CD4-positive, alpha-beta T cell treated with Interleukin-12 subunit alpha and Interleukin-12 subunit beta, for 1 hour (primary cell): ENCODE measurements around the gene CHTF18.

Experiments used
- DNase-seq: peaks from one replicate; pipeline ENCODE4 v3.0.0-alpha.2; 2020

Gene CHTF18

DNA sequence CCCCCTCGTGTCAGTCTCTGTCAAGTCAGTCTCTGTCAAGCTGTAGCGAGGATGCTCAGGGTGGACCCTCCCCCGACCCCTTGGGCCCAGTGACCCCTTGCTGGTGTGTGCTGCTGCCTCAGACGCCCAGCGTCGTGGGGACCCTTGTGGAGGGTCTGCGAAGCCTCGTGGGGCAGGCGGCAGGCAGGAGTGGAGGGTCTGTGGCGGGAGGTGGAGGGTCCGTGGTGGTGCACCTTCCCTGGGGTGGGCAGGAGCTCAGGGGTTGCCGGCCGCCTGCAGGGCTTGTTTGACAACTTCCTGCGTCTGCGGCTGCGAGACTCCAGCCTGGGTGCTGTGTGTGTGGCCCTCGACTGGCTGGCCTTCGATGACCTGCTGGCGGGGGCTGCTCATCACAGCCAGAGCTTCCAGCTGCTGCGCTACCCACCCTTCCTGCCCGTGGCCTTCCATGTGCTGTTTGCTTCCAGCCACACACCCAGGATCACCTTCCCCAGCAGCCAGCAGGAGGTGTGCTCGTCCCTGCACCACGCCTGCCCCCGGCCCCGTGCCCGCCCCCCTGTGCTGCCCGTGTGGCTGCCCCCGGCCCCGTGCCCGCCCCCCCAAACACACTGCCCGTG lies 6.5 kb downstream of the CHTF18 start:
- DNase-seq = no peak

DNA sequence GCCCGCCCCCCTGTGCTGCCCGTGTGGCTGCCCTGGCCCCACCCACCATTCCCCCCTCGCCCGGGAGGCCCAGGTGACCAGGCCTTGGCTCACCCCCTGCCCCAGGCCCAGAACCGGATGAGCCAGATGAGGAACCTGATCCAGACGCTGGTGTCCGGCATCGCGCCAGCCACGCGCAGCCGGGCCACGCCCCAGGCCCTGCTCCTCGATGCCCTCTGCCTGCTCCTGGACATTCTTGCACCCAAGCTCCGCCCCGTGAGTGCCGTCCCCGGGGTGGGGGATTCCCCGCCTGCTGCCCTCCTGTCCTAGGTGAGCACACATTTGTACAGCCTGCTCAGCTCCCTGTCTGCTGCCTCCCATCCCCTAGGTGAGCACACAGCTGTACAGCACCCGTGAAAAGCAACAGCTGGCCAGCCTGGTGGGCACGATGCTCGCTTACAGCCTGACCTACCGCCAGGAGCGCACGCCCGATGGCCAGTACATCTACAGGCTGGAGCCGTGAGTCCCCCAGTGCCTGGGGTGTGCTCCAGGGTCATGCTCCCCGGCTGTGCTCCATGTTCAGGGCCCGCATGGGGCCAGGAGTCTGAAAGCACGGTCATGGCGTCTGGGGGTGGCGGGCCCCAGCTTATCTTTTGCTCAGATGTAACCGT lies 7.3 kb downstream of the CHTF18 start:
- no peak for DNase-seq

DNA sequence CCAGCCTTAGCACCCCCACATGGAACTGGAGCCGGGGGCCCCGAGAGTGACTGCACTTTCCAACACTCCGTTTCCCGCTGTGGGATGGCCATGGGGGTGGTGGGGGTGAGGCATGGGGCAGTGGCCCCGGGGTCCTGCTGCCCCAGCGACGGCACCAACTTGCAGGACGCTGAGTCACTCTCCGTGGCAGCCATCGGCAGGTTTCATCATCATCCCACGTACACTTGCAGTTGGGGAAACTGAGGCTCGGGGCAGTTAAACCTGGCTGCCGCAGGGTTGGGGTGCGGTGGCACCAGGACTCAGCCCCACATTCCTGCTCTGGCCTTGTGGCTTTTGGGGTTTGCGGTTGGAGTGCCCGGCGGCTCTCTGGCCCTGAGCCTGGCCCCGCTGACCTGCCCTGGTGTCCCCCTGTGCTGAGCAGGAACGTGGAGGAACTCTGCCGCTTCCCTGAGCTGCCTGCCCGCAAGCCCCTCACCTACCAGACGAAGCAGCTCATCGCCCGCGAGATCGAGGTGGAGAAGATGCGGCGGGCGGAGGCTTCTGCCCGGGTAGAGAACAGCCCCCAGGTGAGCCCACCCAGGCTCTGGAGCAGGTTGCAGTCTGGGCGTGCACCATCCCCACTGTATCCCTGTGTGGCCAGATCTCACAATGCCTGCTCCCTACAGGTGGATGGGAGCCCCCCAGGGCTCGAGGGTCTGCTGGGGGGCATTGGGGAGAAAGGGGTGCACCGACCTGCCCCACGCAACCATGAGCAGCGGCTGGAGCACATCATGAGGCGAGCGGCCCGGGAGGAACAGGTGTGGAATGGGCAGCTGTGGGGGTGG lies 8.1 kb downstream of the CHTF18 start:
- DNase-seq = no peak

DNA sequence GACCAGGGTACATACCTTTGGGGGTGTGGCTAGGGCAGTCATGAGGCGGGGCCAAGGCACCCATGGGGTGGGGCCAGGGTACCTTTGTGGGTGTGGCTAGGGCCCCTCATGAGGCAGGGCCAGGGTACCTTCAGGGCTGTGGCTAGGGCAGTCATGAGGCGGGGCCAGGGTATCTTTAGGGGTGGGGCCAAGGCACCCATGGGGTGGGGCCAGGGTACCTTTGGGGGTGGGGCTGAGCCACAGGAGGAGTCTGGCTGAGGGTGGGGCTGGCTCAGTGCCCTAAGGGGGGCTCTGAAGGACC lies 8.7 kb downstream of the CHTF18 start:
- no peak for DNase-seq

DNA sequence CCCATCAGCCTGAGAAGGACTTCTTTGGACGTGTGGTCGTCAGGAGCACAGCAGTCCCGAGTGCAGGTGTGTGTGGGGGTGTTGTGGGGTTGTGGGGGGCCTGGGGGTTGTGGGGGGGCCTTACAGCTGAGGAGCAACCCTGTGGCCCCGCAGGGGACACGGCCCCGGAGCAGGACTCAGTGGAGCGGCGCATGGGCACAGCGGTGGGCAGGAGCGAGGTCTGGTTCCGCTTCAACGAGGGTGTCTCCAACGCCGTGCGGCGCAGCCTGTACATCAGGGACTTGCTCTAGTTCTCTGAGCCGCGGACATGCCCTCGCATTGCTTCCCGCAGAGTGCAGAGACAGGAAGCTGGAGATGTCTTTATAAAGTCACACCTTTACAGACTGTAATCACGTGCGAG lies 9.3 kb downstream of the CHTF18 start:
- DNase-seq = no peak

DNA sequence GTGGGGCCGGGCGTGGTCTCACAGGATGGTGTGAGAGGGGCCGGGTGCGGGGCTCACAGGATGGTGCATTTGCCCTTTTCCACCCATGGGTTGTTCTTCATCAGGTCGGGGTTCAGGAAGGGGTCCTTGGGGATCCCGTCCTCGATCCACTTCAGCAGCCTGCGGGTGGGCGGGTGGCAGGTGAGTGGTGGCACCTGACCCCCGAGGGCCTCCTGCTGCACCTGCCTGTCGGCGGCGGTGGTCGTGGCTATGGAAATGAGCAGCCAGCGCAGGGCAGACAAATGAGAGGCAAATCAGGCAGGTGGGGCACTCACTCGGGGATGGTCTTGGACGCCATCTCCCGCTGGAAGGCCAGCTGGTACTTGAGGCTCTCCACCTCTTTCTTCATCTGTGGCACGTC lies 10.2 kb downstream of the CHTF18 start:
- DNase-seq = no peak

DNA sequence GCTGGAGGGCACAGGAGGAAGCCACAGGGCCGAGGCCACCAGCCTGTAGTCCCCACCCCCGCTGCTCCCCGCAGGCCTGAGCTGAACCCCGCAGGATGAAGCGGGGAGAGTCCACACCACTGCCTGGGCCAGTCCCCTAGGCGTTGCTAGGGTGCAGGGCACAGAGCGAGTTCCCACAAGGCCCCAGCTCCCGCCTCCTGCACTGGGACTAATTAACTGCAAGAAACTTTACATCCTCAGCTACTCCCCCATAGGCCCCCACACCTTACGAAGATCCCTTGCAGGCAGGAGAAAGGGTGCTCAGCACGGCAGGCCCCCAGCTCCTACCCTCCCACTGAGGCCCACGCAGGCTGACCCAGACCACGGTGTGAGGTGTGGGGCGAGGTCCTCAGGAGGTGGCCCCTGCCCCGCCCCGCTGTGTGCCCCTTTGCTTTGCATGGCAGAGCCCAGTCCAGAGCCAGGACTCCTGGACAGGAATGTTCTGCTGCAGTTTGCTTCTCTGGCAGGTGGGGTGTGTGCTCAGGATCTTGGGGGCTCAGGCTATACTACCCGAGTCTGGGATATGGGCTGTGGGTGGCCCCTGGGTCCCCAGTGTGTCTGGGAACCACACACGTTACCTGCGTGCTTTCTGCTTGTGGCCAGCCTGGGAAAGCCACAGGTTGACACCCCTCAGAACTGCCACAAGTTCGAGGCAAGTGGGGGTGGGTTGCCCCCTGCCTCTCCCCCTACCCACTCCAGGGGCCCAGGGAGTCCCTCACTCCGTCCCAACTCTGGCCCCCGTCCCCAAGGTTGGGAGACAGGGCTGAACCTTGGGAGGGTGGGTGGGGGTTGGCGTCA lies 10.9 kb downstream of the CHTF18 start:
- DNase-seq = no peak

DNA sequence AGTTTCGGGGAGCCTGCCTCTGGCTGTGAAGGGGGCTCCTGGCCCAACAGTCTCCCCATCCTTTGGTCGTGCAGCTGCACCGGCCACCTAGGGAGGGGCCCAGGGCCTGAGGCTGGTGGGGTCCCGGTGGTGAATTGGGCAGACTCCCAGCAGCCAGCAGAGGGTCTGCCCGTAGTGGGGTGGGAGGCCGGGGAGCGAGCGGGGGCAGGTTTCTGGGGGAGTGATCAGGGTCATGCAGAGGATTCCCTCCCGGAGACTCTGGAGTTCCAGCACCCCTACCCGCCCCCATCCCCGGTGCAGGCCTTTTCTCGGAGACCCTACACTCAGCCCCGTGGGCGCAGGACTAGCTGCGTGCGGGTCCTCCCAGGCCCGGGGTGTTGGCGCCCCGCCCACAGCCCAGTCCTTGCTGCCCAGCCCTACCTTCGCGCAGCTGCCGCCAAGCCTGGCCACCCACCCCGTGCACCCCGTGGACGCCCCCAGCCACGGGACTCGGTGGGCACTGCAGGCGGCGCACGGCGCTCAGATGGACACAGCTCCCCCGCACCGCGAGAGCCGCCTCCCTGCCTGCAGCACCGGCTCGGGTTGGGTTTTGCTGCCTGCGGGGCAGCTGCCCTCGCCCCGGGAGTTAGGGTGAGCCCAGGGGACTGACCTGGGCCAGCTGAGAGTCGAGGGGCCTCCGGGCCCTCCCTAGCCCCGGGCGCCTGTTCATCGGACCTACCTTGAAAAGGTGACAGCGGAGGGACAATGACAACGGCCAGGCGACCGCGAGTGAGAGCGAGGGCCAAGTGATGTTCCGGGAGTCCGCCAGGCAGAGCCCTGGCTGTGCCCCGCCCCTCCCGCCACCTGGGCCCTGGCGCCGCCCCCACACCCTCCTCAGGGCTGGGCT lies 11.8 kb downstream of the CHTF18 start, which contains the start of gene GNG13:
Gene GNG13, minus strand, starts transcription at position 787 of the 886 bp plus-strand sequence. CDS start 1,657 bp downstream, outside the sequence.
- DNase-seq = no peak

DNA sequence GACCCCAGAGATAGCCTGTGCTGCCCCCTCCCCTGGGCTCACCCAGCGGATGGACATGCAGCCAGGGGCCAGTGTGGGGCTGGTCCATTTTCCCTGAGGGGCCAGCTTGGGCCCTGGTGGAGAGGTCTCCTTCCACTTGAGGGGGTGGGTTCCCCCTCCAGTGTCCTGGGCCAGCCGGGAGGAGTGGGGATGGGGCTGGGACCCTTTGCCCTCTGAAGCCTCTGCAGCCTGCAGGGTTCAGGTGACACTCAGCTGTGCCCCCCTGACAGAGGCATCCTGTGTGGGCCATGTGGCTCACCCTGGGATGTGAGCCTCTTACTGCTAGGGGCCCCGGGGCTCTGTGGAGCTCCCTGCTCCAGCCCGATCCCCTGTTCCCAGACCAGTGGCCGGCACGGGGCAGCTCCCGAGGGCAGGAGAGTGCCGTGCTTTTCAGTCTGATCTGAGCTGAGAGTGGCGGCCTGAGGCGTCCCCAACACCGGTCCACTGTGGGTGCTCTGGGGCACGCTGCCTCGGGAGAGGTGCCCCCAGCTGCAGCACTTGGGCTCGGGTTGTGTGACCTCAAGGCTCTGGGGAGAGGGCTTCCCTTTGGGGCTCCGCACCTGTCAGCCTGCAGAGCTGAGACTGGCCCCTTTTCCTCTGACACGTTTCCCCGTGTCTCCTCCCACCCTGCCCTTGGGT lies 12.6 kb downstream of the CHTF18 start:
- no peak for DNase-seq

DNA sequence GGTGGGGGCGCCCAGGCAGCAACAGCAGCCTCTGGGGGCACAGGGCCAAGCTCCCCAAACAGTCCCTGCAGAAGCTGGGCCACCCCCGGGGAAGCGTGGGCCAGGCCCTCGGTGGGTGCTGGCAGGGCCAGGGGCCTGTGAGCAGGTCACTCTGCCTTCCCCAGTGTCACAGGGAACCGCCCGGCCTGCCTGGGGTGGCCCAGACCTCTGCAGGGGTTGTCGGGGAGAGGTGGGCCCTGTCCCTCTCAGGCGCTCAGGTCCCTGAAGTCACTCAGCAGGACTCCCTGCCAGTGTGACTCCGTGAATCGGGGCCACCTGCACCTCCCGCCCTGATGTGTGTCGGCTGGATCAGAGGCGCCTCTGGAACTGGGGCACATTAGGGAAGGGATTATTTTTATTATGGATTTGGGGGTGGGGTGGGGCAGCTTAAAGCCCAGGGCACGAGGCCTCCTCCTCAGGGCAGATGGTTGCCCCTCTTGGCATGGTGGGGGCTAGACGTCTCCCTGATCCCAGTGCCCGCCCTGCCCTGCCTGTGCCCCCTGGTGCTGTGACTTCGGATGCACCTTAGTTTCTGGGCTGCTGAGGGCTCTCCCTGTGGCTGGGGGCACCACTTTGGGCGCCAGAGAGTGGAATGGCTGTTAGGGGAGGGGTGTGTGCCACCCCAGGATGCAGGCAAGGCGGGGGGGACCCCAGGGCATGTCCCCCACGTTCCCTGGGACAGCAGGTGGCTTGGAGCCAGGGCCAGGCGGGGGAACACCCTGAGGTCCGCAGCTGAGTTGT lies 13.4 kb downstream of the CHTF18 start:
- no peak for DNase-seq

DNA sequence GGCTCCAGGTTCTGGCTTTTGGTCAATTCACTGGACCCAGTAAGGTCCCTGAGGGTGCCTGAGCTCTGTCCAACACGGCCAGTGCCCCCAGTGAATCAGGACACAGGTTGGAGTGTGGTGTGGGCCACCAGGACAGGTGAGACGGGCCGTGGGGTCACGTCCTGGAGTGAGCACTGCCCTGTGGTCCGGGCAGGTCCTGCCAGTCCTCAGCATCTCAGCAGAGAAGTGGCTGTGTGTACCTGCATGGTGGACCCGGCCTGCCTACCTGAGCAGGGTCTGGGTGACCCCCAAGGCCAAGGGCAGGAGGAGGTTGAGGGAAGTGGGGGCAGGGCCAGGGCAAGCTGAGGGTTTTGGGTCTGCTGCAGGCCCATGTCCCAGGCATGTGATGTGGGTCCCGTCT lies 14.0 kb downstream of the CHTF18 start:
- DNase-seq = no peak

DNA sequence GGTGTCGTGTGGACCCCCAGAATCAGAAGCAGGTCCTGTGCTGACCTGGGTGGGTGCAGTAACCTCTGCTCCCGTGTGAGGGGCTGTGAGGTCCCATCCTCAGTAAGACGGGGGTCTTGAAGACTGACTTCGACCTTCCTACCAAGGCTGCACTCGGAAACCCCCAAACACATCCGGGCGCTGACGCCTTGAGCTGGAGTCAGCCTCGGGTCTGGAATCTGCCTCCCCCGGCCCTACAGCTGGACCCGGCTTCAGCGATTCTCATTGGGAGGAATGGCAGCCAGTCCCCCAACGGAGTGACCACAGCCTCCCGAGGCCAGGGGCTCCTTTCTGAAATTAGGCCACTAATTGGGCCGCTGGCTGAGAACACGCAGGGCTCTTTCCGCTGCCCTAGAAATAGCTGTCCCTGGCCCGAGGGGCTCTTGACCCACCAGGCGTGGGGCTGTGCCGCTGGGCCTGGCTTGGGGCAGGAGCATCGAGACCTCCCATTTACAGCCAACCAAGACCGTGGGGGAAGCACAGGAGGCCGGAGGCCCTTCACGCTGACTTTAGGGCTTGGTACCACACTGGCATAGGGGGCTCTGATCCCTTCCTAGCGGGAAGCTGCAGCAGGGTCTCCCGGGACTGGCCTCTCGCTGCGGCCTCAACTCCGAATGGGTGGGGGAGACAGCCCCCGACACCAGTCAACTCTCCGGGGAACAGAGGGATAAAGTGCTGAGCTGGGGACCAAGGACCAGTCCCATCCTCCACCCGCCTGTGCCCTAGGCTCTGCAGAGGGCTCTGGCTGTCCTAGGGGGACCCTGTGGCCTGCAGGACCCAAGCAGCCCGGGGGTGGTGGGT lies 14.7 kb downstream of the CHTF18 start:
- no peak for DNase-seq

DNA sequence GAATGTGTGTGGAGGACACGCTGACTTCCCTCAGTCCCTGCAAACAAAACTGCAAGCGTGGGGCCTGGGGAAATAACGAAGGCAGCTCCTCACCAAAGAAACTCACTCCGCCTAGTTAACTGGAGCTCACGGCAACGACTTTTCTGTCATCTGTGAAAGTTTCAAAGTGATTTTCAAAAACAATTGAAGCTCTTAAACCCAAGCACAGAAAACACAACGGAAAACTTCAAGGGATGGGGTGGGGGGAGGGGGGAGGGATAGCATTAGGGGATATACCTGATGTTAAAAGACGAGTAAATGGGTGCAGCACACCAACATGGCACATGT lies 15.3 kb downstream of the CHTF18 start:
- DNase-seq = no peak

DNA sequence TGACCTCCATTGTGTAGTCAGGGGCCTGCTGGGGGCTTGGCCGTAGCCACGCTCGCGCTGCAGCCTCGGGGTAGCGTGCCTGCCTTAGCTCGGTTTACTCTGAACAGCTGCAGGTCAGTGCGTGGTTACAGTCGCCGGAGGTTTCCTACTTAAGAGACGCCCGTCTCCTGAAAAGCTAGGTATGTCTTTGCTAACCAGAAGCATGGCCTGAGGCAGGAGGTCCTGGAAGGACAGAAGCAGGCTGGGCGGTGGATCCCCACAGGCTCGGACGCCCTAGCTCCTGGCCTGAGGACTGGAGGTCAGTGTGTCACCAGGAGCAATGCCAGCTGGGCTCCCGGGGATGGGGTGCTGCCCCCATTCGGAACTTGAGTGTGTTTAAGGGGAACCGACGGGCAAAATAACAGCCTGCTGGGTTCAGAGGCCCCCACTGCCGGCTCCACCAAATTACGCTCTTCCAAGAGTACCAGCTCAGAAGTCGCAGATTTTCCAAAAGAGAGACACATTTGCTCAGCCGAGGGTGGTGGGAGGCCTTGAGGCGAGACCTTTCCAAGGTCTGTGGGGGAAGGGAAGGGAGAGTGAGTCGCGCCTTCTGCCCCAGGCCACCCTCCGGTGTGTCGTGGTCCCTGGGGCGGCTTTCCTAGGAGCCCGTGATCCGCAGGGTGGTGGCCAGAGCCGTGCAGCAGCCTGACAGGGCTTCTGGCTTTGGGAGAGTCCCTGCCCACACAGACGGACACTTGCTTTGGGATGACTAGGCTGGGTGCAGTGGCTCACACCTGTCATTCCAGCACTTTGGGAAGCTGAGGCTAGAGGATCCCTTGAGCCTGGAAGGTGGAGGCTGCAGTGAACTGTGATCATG lies 16.0 kb downstream of the CHTF18 start:
- DNase-seq = no peak

DNA sequence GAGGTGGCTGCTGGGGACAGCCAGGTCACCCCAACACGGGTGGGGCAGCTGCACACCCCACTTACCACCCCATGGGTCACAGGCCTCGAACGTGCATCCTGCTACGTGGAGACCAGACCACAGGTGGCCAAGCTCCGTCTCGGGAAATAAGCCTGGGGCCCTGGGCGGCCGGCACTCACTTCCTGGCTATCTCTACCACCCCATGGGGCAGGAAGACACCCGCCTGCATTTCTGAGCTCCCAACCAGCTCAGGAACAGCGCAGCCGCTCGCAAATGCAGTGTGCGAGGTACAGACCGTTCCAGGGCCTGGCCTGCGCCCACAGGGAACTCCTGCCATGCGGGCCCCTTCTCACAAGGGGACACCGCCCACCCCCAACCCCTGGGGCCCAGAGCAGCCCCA lies 17.1 kb downstream of the CHTF18 start:
- no peak for DNase-seq

DNA sequence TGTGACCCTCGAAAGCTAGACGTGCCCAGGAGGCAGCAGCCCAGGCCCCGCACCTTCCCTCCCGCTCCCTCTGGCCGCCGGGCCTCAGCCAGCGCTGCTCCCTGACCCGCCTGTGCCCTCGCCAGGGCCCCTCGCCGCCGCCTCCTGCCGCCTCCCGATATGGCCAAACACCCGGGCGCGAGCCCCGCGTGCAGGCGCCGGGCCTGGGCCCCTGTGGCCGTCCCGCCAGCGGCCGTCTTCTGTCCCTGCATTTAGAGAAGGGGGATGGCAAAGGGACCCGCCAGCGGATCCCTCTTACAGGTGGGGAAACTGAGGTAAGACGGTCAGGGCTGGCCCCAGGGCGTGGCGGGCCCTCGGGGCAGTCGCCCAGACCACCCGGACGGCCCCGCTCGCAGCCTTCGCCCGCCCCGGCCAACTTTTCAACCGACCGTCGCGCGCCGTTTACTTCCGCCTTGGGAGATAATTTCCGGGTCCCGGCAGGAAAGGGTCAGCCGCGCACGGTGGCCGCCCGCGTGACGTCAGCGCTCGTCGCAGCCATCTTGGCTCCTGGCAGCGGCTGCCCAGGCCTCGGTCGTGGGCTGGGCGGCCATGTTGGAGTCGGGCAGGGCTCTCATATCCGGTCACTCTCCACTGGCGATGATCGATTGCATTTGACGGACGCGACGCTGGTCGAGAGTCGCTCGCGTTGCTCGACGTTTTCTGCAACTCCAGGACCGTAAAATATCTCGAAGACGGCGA lies 19.1 kb downstream of the CHTF18 start:
- peak; percentile 87 for DNase-seq

DNA sequence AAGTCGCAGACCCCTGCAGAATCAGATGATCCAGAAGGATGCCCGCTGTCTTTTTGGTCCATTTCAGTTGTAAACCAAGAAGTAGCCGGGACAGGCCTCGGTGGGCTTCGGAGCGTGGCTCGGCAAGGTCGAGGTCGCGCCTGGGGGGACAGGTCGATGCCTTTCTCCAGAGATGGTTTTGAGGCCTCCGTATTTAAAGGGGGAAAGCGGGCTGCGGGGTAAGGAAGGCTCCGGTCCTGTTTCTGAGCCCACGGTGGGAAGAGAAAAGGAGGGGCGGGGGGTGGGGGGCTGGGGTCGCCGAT lies 19.6 kb downstream of the CHTF18 start:
- no peak for DNase-seq

DNA sequence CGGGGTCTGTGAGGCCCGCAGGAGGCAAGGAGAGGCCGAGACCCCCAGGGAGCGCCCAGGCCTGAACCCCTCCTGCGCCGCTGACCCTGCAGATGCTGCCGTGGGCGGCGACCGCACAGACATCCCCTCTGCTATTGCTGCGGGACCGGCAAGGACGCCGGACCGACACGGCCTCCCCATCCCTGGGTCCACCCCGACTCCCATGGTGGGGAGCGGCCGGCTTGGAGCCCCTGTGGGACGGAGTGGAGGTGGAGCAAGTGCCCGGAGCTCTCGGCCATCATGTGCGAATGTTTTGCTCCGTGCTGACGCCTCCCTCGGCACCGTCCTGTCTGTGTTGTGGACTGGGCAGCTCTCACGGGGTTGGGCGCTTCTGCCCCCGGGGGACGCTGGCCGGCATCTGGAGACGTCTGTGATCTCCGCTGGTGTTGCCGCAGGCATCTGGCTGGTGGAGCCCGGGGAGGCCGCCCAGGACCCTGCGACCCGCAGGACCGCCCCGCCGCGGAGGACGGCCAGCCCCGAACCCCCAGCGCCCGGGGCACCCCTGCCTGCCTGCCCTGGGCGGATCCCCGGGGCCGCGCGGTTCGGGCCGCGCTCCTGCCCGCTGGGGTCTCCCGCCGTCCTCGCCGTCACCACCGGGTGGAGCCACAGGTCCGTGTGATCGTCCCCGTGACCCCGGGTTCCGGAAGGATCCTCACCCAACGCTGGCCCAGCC lies 24.9 kb downstream of the CHTF18 start:
- peak; percentile 43 for DNase-seq
